Subcutaneous abdominal adipose tissue (tissue), 5 donors: ENCODE measurements around the gene CBARP.

Experiments used
- H3K27ac ChIP-seq: one replicate; pipeline ENCODE4 v1.7.0; 2013; ENCODE audit warnings: low read depth, mild to moderate bottlenecking, inconsistent platforms, low read length, moderate library complexity
- H3K27me3 ChIP-seq, 5 donors: one replicate each; pipeline ENCODE4 v1.7.0; 2013; ENCODE audit warnings: low read length in 5 of 5, inconsistent platforms in 1 of 5; ENCODE audit not compliant: control insufficient read depth in 5 of 5, insufficient read depth in 4 of 5
- H3K36me3 ChIP-seq, 5 donors: one replicate each; pipeline ENCODE4 v1.7.0; 2013; ENCODE audit warnings: low read length in 5 of 5; ENCODE audit not compliant: control insufficient read depth in 5 of 5, insufficient read depth in 5 of 5
- H3K4me1 ChIP-seq, 5 donors: one replicate each; pipeline ENCODE4 v1.7.0; 2013; ENCODE audit warnings: low read length in 5 of 5, mild to moderate bottlenecking in 3 of 5, moderate library complexity in 1 of 5; ENCODE audit not compliant: control insufficient read depth in 5 of 5, insufficient read depth in 5 of 5
- H3K4me3 ChIP-seq, 5 donors: one replicate each; pipeline ENCODE4 v1.7.0; 2013; ENCODE audit warnings: low read length in 5 of 5, low read depth in 1 of 5
- H3K9ac ChIP-seq, 5 donors: one replicate each; pipeline ENCODE4 v1.7.0; 2013; ENCODE audit warnings: low read length in 5 of 5, mild to moderate bottlenecking in 4 of 5, moderate library complexity in 3 of 5
- H3K9me3 ChIP-seq, 5 donors: one replicate each; pipeline ENCODE4 v1.7.0; 2013; ENCODE audit warnings: low read length in 5 of 5; ENCODE audit not compliant: control insufficient read depth in 5 of 5
- donor health status: healthy.
- donor health status: healthy.
- donor health status: healthy.
- donor health status: healthy.
- donor health status: healthy.

Gene CBARP

GRCh38 chr19:1258163-1258492 lies 20.3 kb upstream of the CBARP start:
- peak overlapping the region in 1 of 5 donors; percentile 16 for H3K4me3 ChIP-seq
- H3K9ac ChIP-seq = peak overlapping the region in 1 of 5 donors; percentile 28
- peaks cover 0 to 6% (median 0%) of the 10 kb centered on the region in 5 donors for H3K27me3 ChIP-seq
- H3K4me1 ChIP-seq = peaks cover 10 to 91% (median 82%) of the 10 kb centered on the region in 5 donors
- peaks cover 0 to 45% (median 34%) of the 10 kb centered on the region in 5 donors for H3K36me3 ChIP-seq
- peaks cover 0 to 2% (median 0%) of the 10 kb centered on the region in 5 donors for H3K9me3 ChIP-seq
- peak overlapping the region; percentile 90 for H3K27ac ChIP-seq

GRCh38 chr19:1257475-1258162 lies 19.8 kb upstream of the CBARP start:
- H3K4me3 ChIP-seq = no peak overlapping the region
- H3K27me3 ChIP-seq = peaks cover 0 to 6% (median 0%) of the 10 kb centered on the region in 5 donors
- peak overlapping the region; percentile 90 for H3K27ac ChIP-seq
- no peak overlapping the region for H3K9ac ChIP-seq
- H3K4me1 ChIP-seq = peaks cover 10 to 89% (median 79%) of the 10 kb centered on the region in 5 donors
- H3K36me3 ChIP-seq = peaks cover 0 to 45% (median 34%) of the 10 kb centered on the region in 5 donors
- H3K9me3 ChIP-seq = peaks cover 0 to 2% (median 0%) of the 10 kb centered on the region in 5 donors

- Histone ChIP-seq H3K4me3 (no peak overlapping the region), H3K9ac (no peak overlapping the region), H3K9me3 (peaks cover 0 to 2% (median 0%) of the 10 kb centered on the region in 5 donors), H3K36me3 (peaks cover 0 to 46% (median 35%) of the 10 kb centered on the region in 5 donors), H3K4me1 (peaks cover 8 to 85% (median 73%) of the 10 kb centered on the region in 5 donors), H3K27ac (peak overlapping the region; percentile 10), H3K27me3 (peaks cover 0 to 6% (median 0%) of the 10 kb centered on the region in 5 donors)
Observed at GRCh38 chr19:1256646-1257474, 19.1 kb upstream of the CBARP start.

GRCh38 chr19:1255186-1256161 lies 17.7 kb upstream of the CBARP start:
- Histone ChIP-seq H3K4me3 (no peak overlapping the region), H3K9ac (peak overlapping the region in 1 of 5 donors; percentile 30), H3K36me3 (peaks cover 0 to 53% (median 40%) of the 10 kb centered on the region in 5 donors)

GRCh38 chr19:1254530-1255185 lies 16.9 kb upstream of the CBARP start:
- peaks cover 0 to 6% (median 0%) of the 10 kb centered on the region in 5 donors for H3K27me3 ChIP-seq
- H3K4me3 ChIP-seq = peak overlapping the region in 2 of 5 donors; percentile 77 to 80
- peaks cover 0 to 53% (median 40%) of the 10 kb centered on the region in 5 donors for H3K36me3 ChIP-seq
- H3K27ac ChIP-seq = peak overlapping the region; percentile 97
- peaks cover 9 to 73% (median 62%) of the 10 kb centered on the region in 5 donors for H3K4me1 ChIP-seq
- peaks cover 0 to 2% (median 0%) of the 10 kb centered on the region in 5 donors for H3K9me3 ChIP-seq
- H3K9ac ChIP-seq = peak overlapping the region in 3 of 5 donors; percentile 51 to 74 (median 68)

More at GRCh38 chr19:1255186-1256161, 17.7 kb upstream of the CBARP start:
- Histone ChIP-seq H3K27me3 (peaks cover 0 to 6% (median 0%) of the 10 kb centered on the region in 5 donors), H3K27ac (peak overlapping the region; percentile 97), H3K9me3 (peaks cover 0 to 2% (median 0%) of the 10 kb centered on the region in 5 donors), H3K4me1 (peaks cover 9 to 81% (median 70%) of the 10 kb centered on the region in 5 donors)

GRCh38 chr19:1254081-1254527 lies 16.3 kb upstream of the CBARP start:
- H3K36me3 ChIP-seq = peaks cover 0 to 52% (median 40%) of the 10 kb centered on the region in 5 donors
- peak overlapping the region; percentile 97 for H3K27ac ChIP-seq
- H3K4me3 ChIP-seq = peak overlapping the region in 2 of 5 donors; percentile 77 to 80
- peaks cover 0 to 2% (median 0%) of the 10 kb centered on the region in 5 donors for H3K9me3 ChIP-seq
- peak overlapping the region in 4 of 5 donors; percentile 51 to 86 (median 72) for H3K9ac ChIP-seq
- peaks cover 4 to 67% (median 56%) of the 10 kb centered on the region in 5 donors for H3K4me1 ChIP-seq
- peaks cover 0 to 2% (median 0%) of the 10 kb centered on the region in 5 donors for H3K27me3 ChIP-seq

- H3K9me3 ChIP-seq = no peaks in the 10 kb centered on the region
Observed at GRCh38 chr19:1253514-1254080, 15.8 kb upstream of the CBARP start.

GRCh38 chr19:1252821-1253513 lies 15.2 kb upstream of the CBARP start:
- H3K9ac ChIP-seq = peak overlapping the region in 4 of 5 donors; percentile 71 to 86 (median 76)
- peaks cover 2 to 59% (median 48%) of the 10 kb centered on the region in 5 donors for H3K4me1 ChIP-seq
- H3K27me3 ChIP-seq = no peaks in the 10 kb centered on the region
- H3K4me3 ChIP-seq = peak overlapping the region in 4 of 5 donors; percentile 42 to 86 (median 78)
- H3K9me3 ChIP-seq = no peaks in the 10 kb centered on the region
- peaks cover 0 to 49% (median 40%) of the 10 kb centered on the region in 5 donors for H3K36me3 ChIP-seq
- peak overlapping the region; percentile 97 for H3K27ac ChIP-seq

More at GRCh38 chr19:1253514-1254080, 15.8 kb upstream of the CBARP start:
- peaks cover 2 to 63% (median 51%) of the 10 kb centered on the region in 5 donors for H3K4me1 ChIP-seq
- peak overlapping the region; percentile 97 for H3K27ac ChIP-seq
- peak overlapping the region in 4 of 5 donors; percentile 71 to 86 (median 74) for H3K9ac ChIP-seq
- H3K36me3 ChIP-seq = peaks cover 0 to 50% (median 40%) of the 10 kb centered on the region in 5 donors
- peak overlapping the region; percentile 42 to 80 (median 57) for H3K4me3 ChIP-seq
- no peaks in the 10 kb centered on the region for H3K27me3 ChIP-seq
